Measurements from ENCODE around the gene CILP. TPM values are rescaled to one million over a fixed set of nuclear protein-coding genes. Genes with fewer than 3 reads are reported as not detected.

Gene CILP
- total and polyA plus RNA-seq, 2 experiments from 2014 or later = 0.03 TPM; not detected in 1

- Mint-ChIP-seq H3K27me3 (ENCODE audit: insufficient read depth, low read depth, poor library complexity) (peaks cover 7% of the 10 kb centered on the region), H3K4me1 (peaks cover 9% of the 10 kb centered on the region), H3K27ac (0 out of 2 replicates have a peak overlapping the region, but pooled peaks have one; percentile 85), H3K4me3 (peak overlapping the region; percentile 92), H3K9me3 (no peaks in the 10 kb centered on the region), H3K36me3 (ENCODE audit: low read depth) (peaks cover 4% of the 10 kb centered on the region; the same call in 2 of the 3 replicates)
- Histone ChIP-seq H3F3A (replicated peaks; ENCODE audit: low read depth) (no peaks in the 10 kb centered on the region), H3K79me2 (replicated peaks; ENCODE audit: insufficient read depth) (peaks cover 56% of the 10 kb centered on the region), H3K9me2 (ENCODE audit: insufficient read depth) (no peaks in the 10 kb centered on the region), H3K4me2 (peak overlapping the region; percentile 79), H3K36me3 (ENCODE audit: insufficient read depth) (peaks cover 11% of the 10 kb centered on the region; the same call in 1 of the 2 replicates), H3K4me1 (ENCODE audit: insufficient read depth) (0 out of 2 replicates have a peak, but pooled peaks cover 6% of the 10 kb centered on the region), H4K20me1 (replicated peaks; ENCODE audit: insufficient read depth) (peaks cover 10% of the 10 kb centered on the region; the same call in 1 of the 2 replicates), H3K27ac (ENCODE audit: low read depth) (no peak overlapping the region; the same call in 1 of the 2 replicates), H2AFZ (no peak overlapping the region), H3K27me3 (ENCODE audit: insufficient read depth) (no peaks in the 10 kb centered on the region), H3K4me3 (peak overlapping the region; percentile 90)
- no peak for DNase-seq (ENCODE audit: low spot score)
- TF ChIP-seq ZNF462 (CRISPR knock-in tag; IDR thresholded peaks at IDR 0.05) (no peak), CTCF (conservative IDR thresholded peaks at IDR 0.05; ENCODE audit: low read depth in 2 of 2) (peak in 1 of 2 experiments; percentile 33; a peak in 2 of 4 replicates)
- no peak for ATAC-seq
Measured at GRCh38 chr15:65183865-65184159, 27.5 kb downstream of the CILP start.

- H3K36me3 Mint-ChIP-seq (ENCODE audit: low read depth) = peaks cover 10% of the 10 kb centered on the region; the same call in 2 of the 3 replicates
- H3K4me1 ChIP-seq (ENCODE audit: insufficient read depth) = 0 out of 2 replicates have a peak, but pooled peaks cover 6% of the 10 kb centered on the region
- H3K9me2 ChIP-seq (ENCODE audit: insufficient read depth) = no peaks in the 10 kb centered on the region
- peak overlapping the region; percentile 92; the same call in 1 of the 3 replicates for H3K4me3 Mint-ChIP-seq
- peaks cover 10% of the 10 kb centered on the region; the same call in 1 of the 2 replicates for H4K20me1 ChIP-seq (replicated peaks; ENCODE audit: insufficient read depth)
- H3K27me3 Mint-ChIP-seq (ENCODE audit: insufficient read depth, low read depth, poor library complexity) = peaks cover 7% of the 10 kb centered on the region
- H3K4me3 ChIP-seq = no peak overlapping the region
- H2AFZ ChIP-seq = no peak overlapping the region
- H3K27me3 ChIP-seq (ENCODE audit: insufficient read depth) = no peaks in the 10 kb centered on the region
- H3K79me2 ChIP-seq (replicated peaks; ENCODE audit: insufficient read depth) = peaks cover 57% of the 10 kb centered on the region
- no peak overlapping the region for H3K4me2 ChIP-seq
- peaks cover 9% of the 10 kb centered on the region for H3K4me1 Mint-ChIP-seq
- peaks cover 11% of the 10 kb centered on the region for H3K36me3 ChIP-seq (ENCODE audit: insufficient read depth)
- no peak for ATAC-seq
- H3K9me3 Mint-ChIP-seq = no peaks in the 10 kb centered on the region
- no peak overlapping the region for H3K27ac Mint-ChIP-seq
- H3K27ac ChIP-seq (ENCODE audit: low read depth) = no peak overlapping the region
- no peaks in the 10 kb centered on the region for H3F3A ChIP-seq (replicated peaks; ENCODE audit: low read depth)
- DNase-seq (ENCODE audit: low spot score) = no peak
- no peak for TF ChIP-seq STAT1 (IDR thresholded peaks at IDR 0.05; ENCODE audit: unreplicated experiment)
- no peak for TF ChIP-seq REST (IDR thresholded peaks at IDR 0.05; ENCODE audit: unreplicated experiment)
- TF ChIP-seq EZH2 (IDR thresholded peaks at IDR 0.05; ENCODE audit: low read depth, unreplicated experiment) = no peak
- no peak for TF ChIP-seq CREB1 (CRISPR knock-in tag; IDR thresholded peaks at IDR 0.05; ENCODE audit: low read depth)
- no peak for TF ChIP-seq CTCF (conservative IDR thresholded peaks at IDR 0.05; ENCODE audit: low read depth in 2 of 2)
- TF ChIP-seq EZH2phosphoT487 (IDR thresholded peaks at IDR 0.05; ENCODE audit: unreplicated experiment) = no peak
Measured at GRCh38 chr15:65182538-65182937, 28.7 kb downstream of the CILP start.
